K562 (cell line): Measurements from ENCODE around the gene RARS1.

Experiments used
- ARNT ChIP-seq, 2 experiments: fragments of 450-650 bp; IDR thresholded peaks; 2 replicates each; pipeline ENCODE4 v1.6.1; 2016; ENCODE audit warnings: mild to moderate bottlenecking in 1 of 2
- PCBP2 ChIP-seq: fragments of 200-400 bp; formaldehyde crosslinking; IDR thresholded peaks from 2 replicates; pipeline ENCODE4 v1.6.1; 2018; ENCODE audit warnings: low read length, low read depth, mild to moderate bottlenecking, moderate library complexity; ENCODE audit not compliant: poor library complexity, severe bottlenecking
- POLR2A ChIP-seq: fragments of 450-650 bp; conservative IDR thresholded peaks from 2 replicates; pipeline ENCODE4 v1.6.1; 2016

- no peak for TF ChIP-seq PCBP2
- TF ChIP-seq ARNT (IDR thresholded peaks at IDR 0.05), result no peak
- no peak for TF ChIP-seq POLR2A
Observed at GRCh38 chr5:168494057-168494555, 7.8 kb downstream of the RARS1 start.
